ENCODE measurements around the gene SPARC. TPM values are rescaled to one million over a fixed set of nuclear protein-coding genes. Genes with fewer than 3 reads are reported as not detected.

Gene SPARC
- total RNA-seq, 1 donor from 2014 or later = 158 TPM

- H3K4me2 ChIP-seq = no peak overlapping the region
- no peaks in the 10 kb centered on the region for H3K4me1 ChIP-seq
- H3K79me2 ChIP-seq (ENCODE audit: low read depth) = no peaks in the 10 kb centered on the region
- TF ChIP-seq EZH2phosphoT487 (IDR thresholded peaks at IDR 0.05) = no peak
- TF ChIP-seq EZH2 (IDR thresholded peaks at IDR 0.05) = no peak
- TF ChIP-seq, protein P1, sequence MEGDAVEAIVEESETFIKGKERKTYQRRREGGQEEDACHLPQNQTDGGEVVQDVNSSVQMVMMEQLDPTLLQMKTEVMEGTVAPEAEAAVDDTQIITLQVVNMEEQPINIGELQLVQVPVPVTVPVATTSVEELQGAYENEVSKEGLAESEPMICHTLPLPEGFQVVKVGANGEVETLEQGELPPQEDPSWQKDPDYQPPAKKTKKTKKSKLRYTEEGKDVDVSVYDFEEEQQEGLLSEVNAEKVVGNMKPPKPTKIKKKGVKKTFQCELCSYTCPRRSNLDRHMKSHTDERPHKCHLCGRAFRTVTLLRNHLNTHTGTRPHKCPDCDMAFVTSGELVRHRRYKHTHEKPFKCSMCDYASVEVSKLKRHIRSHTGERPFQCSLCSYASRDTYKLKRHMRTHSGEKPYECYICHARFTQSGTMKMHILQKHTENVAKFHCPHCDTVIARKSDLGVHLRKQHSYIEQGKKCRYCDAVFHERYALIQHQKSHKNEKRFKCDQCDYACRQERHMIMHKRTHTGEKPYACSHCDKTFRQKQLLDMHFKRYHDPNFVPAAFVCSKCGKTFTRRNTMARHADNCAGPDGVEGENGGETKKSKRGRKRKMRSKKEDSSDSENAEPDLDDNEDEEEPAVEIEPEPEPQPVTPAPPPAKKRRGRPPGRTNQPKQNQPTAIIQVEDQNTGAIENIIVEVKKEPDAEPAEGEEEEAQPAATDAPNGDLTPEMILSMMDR (IDR thresholded peaks at IDR 0.05) = no peak
- no peaks in the 10 kb centered on the region for H4K20me1 ChIP-seq (ENCODE audit: low read depth)
- H3K27ac ChIP-seq = no peak overlapping the region
- no peak overlapping the region for H3K4me3 ChIP-seq
- Mint-ChIP-seq H3K4me1 (peaks cover 6% of the 10 kb centered on the region), H3K27me3 (ENCODE audit: insufficient read depth, low read depth) (no peaks in the 10 kb centered on the region), H3K4me3 (no peak overlapping the region), H3K9me3 (no peaks in the 10 kb centered on the region), H3K27ac (no peak overlapping the region), H3K36me3 (peaks cover 1% of the 10 kb centered on the region)
- no peak for DNase-seq (ENCODE audit: low spot score)
- H3K36me3 ChIP-seq = no peaks in the 10 kb centered on the region
- no peaks in the 10 kb centered on the region for H3F3A ChIP-seq (ENCODE audit: low read depth)
- H2AFZ ChIP-seq (replicated peaks) = no peak overlapping the region
- H3K27me3 ChIP-seq = no peaks in the 10 kb centered on the region
- H3K9ac ChIP-seq = no peak overlapping the region
- no peaks in the 10 kb centered on the region for H3K9me3 ChIP-seq (ENCODE audit: low read depth)
Observed at GRCh38 chr5:151657114-151657513, 29.6 kb downstream of the SPARC start.

GRCh38 chr5:151656311-151656710 lies 30.4 kb downstream of the SPARC start:
- Histone ChIP-seq H3K27ac (no peak overlapping the region), H3K9me3 (ENCODE audit: low read depth) (no peaks in the 10 kb centered on the region), H3K36me3 (no peaks in the 10 kb centered on the region), H3F3A (ENCODE audit: low read depth) (peaks cover 3% of the 10 kb centered on the region), H3K9ac (no peak overlapping the region), H2AFZ (replicated peaks) (no peak overlapping the region), H3K27me3 (no peaks in the 10 kb centered on the region), H3K4me3 (no peak overlapping the region), H3K4me1 (no peaks in the 10 kb centered on the region), H4K20me1 (ENCODE audit: low read depth) (no peaks in the 10 kb centered on the region), H3K79me2 (ENCODE audit: low read depth) (no peaks in the 10 kb centered on the region), H3K4me2 (no peak overlapping the region)
- Mint-ChIP-seq H3K27me3 (ENCODE audit: insufficient read depth, low read depth) (no peaks in the 10 kb centered on the region), H3K27ac (no peak overlapping the region), H3K4me3 (no peak overlapping the region), H3K9me3 (no peaks in the 10 kb centered on the region), H3K36me3 (no peaks in the 10 kb centered on the region), H3K4me1 (peaks cover 11% of the 10 kb centered on the region)
- DNase-seq (ENCODE audit: low spot score) = no peak
- TF ChIP-seq EZH2phosphoT487 (IDR thresholded peaks at IDR 0.05) (no peak), EZH2 (IDR thresholded peaks at IDR 0.05) (no peak)
- TF ChIP-seq, protein P1 (IDR thresholded peaks at IDR 0.05) = no peak

DNA sequence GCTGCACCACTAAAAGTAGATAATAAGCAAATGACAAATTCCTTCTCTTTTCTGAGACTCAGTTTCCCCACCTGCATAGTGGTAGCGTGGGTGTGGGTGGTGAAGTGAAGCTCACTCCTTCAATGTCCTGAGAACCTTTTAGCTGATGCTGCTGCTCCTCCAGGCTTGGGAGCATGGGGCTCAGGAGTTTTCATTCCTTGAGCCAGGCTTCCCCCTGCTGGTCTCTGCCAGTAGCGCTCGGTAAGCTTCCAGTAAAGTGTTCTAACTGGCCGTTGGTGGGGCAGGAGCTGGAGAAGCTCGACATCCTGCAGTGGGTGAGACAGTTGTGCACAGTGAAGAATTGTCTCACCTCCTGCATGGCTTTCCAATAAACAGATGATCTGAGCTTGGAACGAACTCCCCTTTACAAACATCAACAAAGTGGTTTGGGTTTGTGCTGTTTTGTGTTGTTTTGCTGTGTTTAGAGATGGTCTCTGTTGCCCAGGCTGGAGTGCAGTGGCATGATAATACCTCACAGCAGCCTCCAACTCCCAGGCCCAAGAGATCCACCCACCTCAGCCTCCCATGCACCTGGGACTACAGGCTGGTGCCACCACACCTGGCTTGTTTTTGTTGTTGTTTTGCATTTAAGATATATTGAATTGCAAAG lies 34.6 kb downstream of the SPARC start:
- no peak overlapping the region for H3K4me2 ChIP-seq
- Mint-ChIP-seq H3K4me3 (no peak overlapping the region), H3K36me3 (no peaks in the 10 kb centered on the region), H3K27me3 (ENCODE audit: insufficient read depth, low read depth) (no peaks in the 10 kb centered on the region), H3K27ac (no peak overlapping the region), H3K4me1 (peaks cover 17% of the 10 kb centered on the region), H3K9me3 (no peaks in the 10 kb centered on the region)
- peaks cover 13% of the 10 kb centered on the region for H3F3A ChIP-seq (ENCODE audit: low read depth)
- no peaks in the 10 kb centered on the region for H4K20me1 ChIP-seq (ENCODE audit: low read depth)
- no peaks in the 10 kb centered on the region for H3K27me3 ChIP-seq
- no peaks in the 10 kb centered on the region for H3K36me3 ChIP-seq
- H3K27ac ChIP-seq = no peak overlapping the region
- DNase-seq (ENCODE audit: low spot score) = peak; percentile 92
- no peak overlapping the region for H3K9ac ChIP-seq
- H3K4me1 ChIP-seq = peaks cover 11% of the 10 kb centered on the region
- no peak overlapping the region for H3K4me3 ChIP-seq
- no peak for TF ChIP-seq EZH2phosphoT487 (IDR thresholded peaks at IDR 0.05)
- TF ChIP-seq, protein P1 (IDR thresholded peaks at IDR 0.05) = peak; percentile 96
- no peak for TF ChIP-seq EZH2 (IDR thresholded peaks at IDR 0.05)
- H3K79me2 ChIP-seq (ENCODE audit: low read depth) = no peaks in the 10 kb centered on the region
- H3K9me3 ChIP-seq (ENCODE audit: low read depth) = no peaks in the 10 kb centered on the region
- H2AFZ ChIP-seq (replicated peaks) = peak overlapping the region; percentile 10
